ENCODE measurements around the gene THSD4. TPM values are rescaled to one million over a fixed set of nuclear protein-coding genes. Genes with fewer than 3 reads are reported as not detected.

The THSD4 gene
- total RNA-seq, 1 donor from 2014 or later = 2.5 TPM

GRCh38 chr15:71192816-71193215 lies 77.5 kb downstream of the THSD4 start:
- Histone ChIP-seq H3K9me3 (ENCODE audit: insufficient read depth, low read depth, low read length) (no peaks in the 10 kb centered on the region), H3K27me3 (ENCODE audit: insufficient read depth, low read length) (no peaks in the 10 kb centered on the region), H4K20me1 (ENCODE audit: insufficient read depth, low read length) (no peaks in the 10 kb centered on the region), H3K4me1 (ENCODE audit: insufficient read depth, low read length) (no peaks in the 10 kb centered on the region), H3K27ac (ENCODE audit: low read depth, low read length) (no peak overlapping the region), H3K9ac (ENCODE audit: low read length) (no peak overlapping the region), H3K4me2 (ENCODE audit: low read length) (no peak overlapping the region), H3K36me3 (ENCODE audit: insufficient read depth, low read length) (no peaks in the 10 kb centered on the region), H3K79me2 (ENCODE audit: insufficient read depth, low read length) (no peaks in the 10 kb centered on the region), H2AFZ (ENCODE audit: low read depth, low read length) (no peak overlapping the region), H3K4me3 (ENCODE audit: insufficient read depth, low read depth, low read length) (no peak overlapping the region)
- DNase-seq (ENCODE audit: low read depth) (no peak), FAIRE-seq (no peak)
- H3K27ac Mint-ChIP-seq (ENCODE audit: unreplicated experiment) = no peak overlapping the region
- peaks cover 3% of the 10 kb centered on the region for H3K36me3 Mint-ChIP-seq (ENCODE audit: low read depth, unreplicated experiment)
- no peaks in the 10 kb centered on the region for H3K4me1 Mint-ChIP-seq (ENCODE audit: low read depth, unreplicated experiment)
- no peak overlapping the region for H3K4me3 Mint-ChIP-seq (ENCODE audit: unreplicated experiment)
- H3K27me3 Mint-ChIP-seq (ENCODE audit: low read depth, unreplicated experiment) = peaks cover 17% of the 10 kb centered on the region
- TF ChIP-seq EZH2 (IDR thresholded peaks at IDR 0.05; ENCODE audit: insufficient read depth, low read length) (no peak), CTCF (IDR thresholded peaks at IDR 0.05; ENCODE audit: insufficient read depth, low read depth, low read length) (no peak)
- peaks cover 12% of the 10 kb centered on the region for H3K9me3 Mint-ChIP-seq (ENCODE audit: unreplicated experiment)

GRCh38 chr15:71194286-71194685 lies 79.0 kb downstream of the THSD4 start:
- H3K4me1 Mint-ChIP-seq (ENCODE audit: low read depth, unreplicated experiment) = peaks cover 3% of the 10 kb centered on the region
- Histone ChIP-seq H3K4me1 (ENCODE audit: insufficient read depth, low read length) (no peaks in the 10 kb centered on the region), H4K20me1 (ENCODE audit: insufficient read depth, low read length) (peaks cover 2% of the 10 kb centered on the region), H3K9me3 (ENCODE audit: insufficient read depth, low read depth, low read length) (no peaks in the 10 kb centered on the region), H3K4me3 (ENCODE audit: insufficient read depth, low read depth, low read length) (no peak overlapping the region), H3K4me2 (ENCODE audit: low read length) (no peak overlapping the region), H2AFZ (ENCODE audit: low read depth, low read length) (no peak overlapping the region), H3K79me2 (ENCODE audit: insufficient read depth, low read length) (no peaks in the 10 kb centered on the region), H3K9ac (ENCODE audit: low read length) (no peak overlapping the region), H3K36me3 (ENCODE audit: insufficient read depth, low read length) (no peaks in the 10 kb centered on the region), H3K27me3 (ENCODE audit: insufficient read depth, low read length) (no peaks in the 10 kb centered on the region), H3K27ac (ENCODE audit: low read depth, low read length) (no peak overlapping the region)
- no peak for FAIRE-seq
- H3K36me3 Mint-ChIP-seq (ENCODE audit: low read depth, unreplicated experiment) = peaks cover 3% of the 10 kb centered on the region
- DNase-seq (ENCODE audit: low read depth) = no peak
- peaks cover 19% of the 10 kb centered on the region for H3K27me3 Mint-ChIP-seq (ENCODE audit: low read depth, unreplicated experiment)
- peaks cover 12% of the 10 kb centered on the region for H3K9me3 Mint-ChIP-seq (ENCODE audit: unreplicated experiment)
- H3K4me3 Mint-ChIP-seq (ENCODE audit: unreplicated experiment) = no peak overlapping the region
- TF ChIP-seq CTCF (IDR thresholded peaks at IDR 0.05; ENCODE audit: insufficient read depth, low read depth, low read length) = no peak
- TF ChIP-seq EZH2 (IDR thresholded peaks at IDR 0.05; ENCODE audit: insufficient read depth, low read length) = no peak
- H3K27ac Mint-ChIP-seq (ENCODE audit: unreplicated experiment) = no peak overlapping the region

- peaks cover 7% of the 10 kb centered on the region for H3K4me1 Mint-ChIP-seq (ENCODE audit: low read depth, unreplicated experiment)
- H3K9me3 Mint-ChIP-seq (ENCODE audit: unreplicated experiment) = peaks cover 12% of the 10 kb centered on the region
- H3K9ac ChIP-seq (ENCODE audit: low read length) = no peak overlapping the region
- peaks cover 19% of the 10 kb centered on the region for H3K27me3 Mint-ChIP-seq (ENCODE audit: low read depth, unreplicated experiment)
- peaks cover 9% of the 10 kb centered on the region for H4K20me1 ChIP-seq (ENCODE audit: insufficient read depth, low read length)
- no peak overlapping the region for H3K27ac Mint-ChIP-seq (ENCODE audit: unreplicated experiment)
- no peaks in the 10 kb centered on the region for H3K79me2 ChIP-seq (ENCODE audit: insufficient read depth, low read length)
- H3K4me3 Mint-ChIP-seq (ENCODE audit: unreplicated experiment) = no peak overlapping the region
- no peaks in the 10 kb centered on the region for H3K9me3 ChIP-seq (ENCODE audit: insufficient read depth, low read depth, low read length)
- no peak for FAIRE-seq
- DNase-seq (ENCODE audit: low read depth) = no peak
- peaks cover 3% of the 10 kb centered on the region for H3K36me3 Mint-ChIP-seq (ENCODE audit: low read depth, unreplicated experiment)
- H3K4me2 ChIP-seq (ENCODE audit: low read length) = no peak overlapping the region
- H3K4me3 ChIP-seq (ENCODE audit: insufficient read depth, low read depth, low read length) = no peak overlapping the region
- no peak overlapping the region for H3K27ac ChIP-seq (ENCODE audit: low read depth, low read length)
- H3K4me1 ChIP-seq (ENCODE audit: insufficient read depth, low read length) = peaks cover 6% of the 10 kb centered on the region
- no peak overlapping the region for H2AFZ ChIP-seq (ENCODE audit: low read depth, low read length)
- H3K36me3 ChIP-seq (ENCODE audit: insufficient read depth, low read length) = no peaks in the 10 kb centered on the region
- H3K27me3 ChIP-seq (ENCODE audit: insufficient read depth, low read length) = no peaks in the 10 kb centered on the region
- TF ChIP-seq CTCF (IDR thresholded peaks at IDR 0.05; ENCODE audit: insufficient read depth, low read depth, low read length) (no peak), EZH2 (IDR thresholded peaks at IDR 0.05; ENCODE audit: insufficient read depth, low read length) (no peak)
These were observed 80.0 kb downstream of the THSD4 start for GRCh38 chr15:71195242-71195641.
